Tibial artery (tissue), 4 donors: Measurements from ENCODE around the gene SH2D5.

Experiments used
- DNase-seq, 2 donors: peaks; one replicate each; pipeline ENCODE4 v3.0.0-alpha.2; 2019
- H3K27ac ChIP-seq, 2 donors: fragments of 200-600 bp; sonication (generic) in 1 of 2; 1 replicate in 1 of 2; 2 replicates in 1 of 2; pipeline ENCODE4 v1.5.1; 2018 to 2019; ENCODE audit warnings: mild to moderate bottlenecking in 1 of 2
- H3K27me3 ChIP-seq, 2 donors: fragments of 200-600 bp; sonication (generic) in 1 of 2; one replicate each; pipeline versions ENCODE4 v1.5.1 to v1.6.0; 2016 to 2019
- H3K36me3 ChIP-seq, 3 donors: fragments of 200-600 bp; sonication (generic) in 2 of 3; one replicate each; pipeline ENCODE4 v1.5.1; 2016 to 2019; ENCODE audit warnings: mild to moderate bottlenecking in 2 of 3
- H3K4me1 ChIP-seq, 4 donors: fragments of 200-600 bp; sonication (generic) in 2 of 4; 1 replicate in 3 of 4; 2 replicates in 1 of 4; pipeline ENCODE4 v1.5.1; 2016 to 2019
- H3K4me3 ChIP-seq, 2 donors: fragments of 200-600 bp; sonication (generic) in 1 of 2; 1 replicate in 1 of 2; 2 replicates in 1 of 2; pipeline ENCODE4 v1.5.1; 2018 to 2019; ENCODE audit warnings: mild to moderate bottlenecking in 2 of 2
- H3K9me3 ChIP-seq, 3 donors: fragments of 200-600 bp; sonication (generic) in 1 of 3; one replicate each; pipeline ENCODE4 v1.5.1; 2016 to 2019
- CTCF ChIP-seq, 2 experiments: fragments of 200-600 bp in 1 of 2; fragments of 450-650 bp in 1 of 2; IDR thresholded peaks; one replicate each; pipeline ENCODE4 v1.5.1; 2017 to 2019; ENCODE audit warnings: antibody characterized with exemption in 2 of 2, mild to moderate bottlenecking in 1 of 2, moderate library complexity in 1 of 2
- intact Hi-C: fragments of 100-400 bp; cut with DNase I; formaldehyde crosslinking; loops from one replicate; pipeline ENCODE4 v1.15.0; 2023; ENCODE audit warnings: low total_unique reads

The SH2D5 gene

GRCh38 chr1:20693623-20694022 is 38.9 kb downstream of the SH2D5 start:
- no peak overlapping the region for H3K4me3 ChIP-seq
- H3K36me3 ChIP-seq = no peaks in the 10 kb centered on the region
- no peaks in the 10 kb centered on the region for H3K27me3 ChIP-seq
- H3K9me3 ChIP-seq = no peaks in the 10 kb centered on the region
- no peak for DNase-seq
- no peak overlapping the region for H3K27ac ChIP-seq
- no peak for TF ChIP-seq CTCF (IDR thresholded peaks at IDR 0.05)
- intact Hi-C loops = no loop called here
- H3K4me1 ChIP-seq = peaks cover 0 to 12% (median 10%) of the 10 kb centered on the region in 4 donors

DNA sequence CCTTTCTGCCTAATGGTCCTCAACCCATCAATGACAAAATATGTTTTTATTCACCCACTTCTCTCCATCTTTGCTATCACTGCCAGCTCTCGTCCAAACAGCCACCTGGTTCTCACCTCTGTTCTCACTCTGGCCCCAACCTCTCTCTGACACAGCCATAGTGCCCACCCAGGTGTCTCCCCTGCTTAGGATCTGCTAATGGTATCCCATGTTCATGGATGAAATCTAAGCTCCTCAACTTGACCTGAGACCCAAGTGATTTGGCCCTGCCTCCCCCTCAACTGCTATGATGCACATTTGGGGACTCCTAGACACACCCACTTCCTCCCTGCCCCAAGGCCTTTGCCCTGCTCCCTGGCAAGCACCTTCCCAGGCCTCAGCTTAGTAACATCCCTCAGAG is 40.6 kb downstream of the SH2D5 start:
- peaks cover 0 to 7% (median 6%) of the 10 kb centered on the region in 4 donors for H3K4me1 ChIP-seq
- H3K4me3 ChIP-seq = no peak overlapping the region
- no peaks in the 10 kb centered on the region for H3K27me3 ChIP-seq
- H3K27ac ChIP-seq = no peak overlapping the region
- no peak for DNase-seq
- TF ChIP-seq CTCF (IDR thresholded peaks at IDR 0.05) = no peak
- intact Hi-C loops = no loop called here
- no peaks in the 10 kb centered on the region for H3K9me3 ChIP-seq
- H3K36me3 ChIP-seq = no peaks in the 10 kb centered on the region

- no peaks in the 10 kb centered on the region for H3K9me3 ChIP-seq
- no peak overlapping the region for H3K4me3 ChIP-seq
- DNase-seq = no peak
- no peak for TF ChIP-seq CTCF (IDR thresholded peaks at IDR 0.05)
- no peak overlapping the region for H3K27ac ChIP-seq
- intact Hi-C loops = no loop called here
- H3K4me1 ChIP-seq = no peaks in the 10 kb centered on the region
- no peaks in the 10 kb centered on the region for H3K27me3 ChIP-seq
- H3K36me3 ChIP-seq = no peaks in the 10 kb centered on the region
Measured at GRCh38 chr1:20689645-20690056, 42.9 kb downstream of the SH2D5 start.

GRCh38 chr1:20686883-20687725 is 45.4 kb downstream of the SH2D5 start:
- no peak overlapping the region for H3K27ac ChIP-seq
- no peak overlapping the region for H3K4me3 ChIP-seq
- no peak for DNase-seq
- H3K4me1 ChIP-seq = no peaks in the 10 kb centered on the region
- TF ChIP-seq CTCF (IDR thresholded peaks at IDR 0.05) = no peak
- no peaks in the 10 kb centered on the region for H3K36me3 ChIP-seq
- no peaks in the 10 kb centered on the region for H3K9me3 ChIP-seq
- intact Hi-C loops = no loop called here
- H3K27me3 ChIP-seq = no peaks in the 10 kb centered on the region

DNA sequence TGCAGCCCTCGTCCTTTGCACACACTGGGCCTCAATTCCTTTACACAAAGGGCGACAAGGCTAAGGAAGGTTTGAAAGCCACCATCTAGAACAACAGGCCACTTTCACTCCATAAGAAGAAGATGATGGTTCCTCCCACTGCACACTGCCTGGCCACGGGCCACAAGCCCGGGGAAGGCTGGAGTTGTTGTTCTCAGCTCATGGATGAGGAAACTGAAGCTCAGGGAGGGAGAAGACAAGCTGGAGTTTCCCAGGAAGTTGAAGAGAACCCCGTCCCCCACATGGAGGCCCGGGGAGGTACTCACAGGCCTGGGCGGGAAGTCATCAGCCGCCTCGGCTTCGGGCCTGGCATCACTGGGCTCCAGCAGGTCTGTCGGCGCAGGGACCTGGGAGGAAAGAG is 46.8 kb downstream of the SH2D5 start:
- DNase-seq = no peak
- no peak overlapping the region for H3K4me3 ChIP-seq
- no peaks in the 10 kb centered on the region for H3K4me1 ChIP-seq
- no peak overlapping the region for H3K27ac ChIP-seq
- no peak for TF ChIP-seq CTCF (IDR thresholded peaks at IDR 0.05)
- intact Hi-C loops = no loop called here
- H3K9me3 ChIP-seq = no peaks in the 10 kb centered on the region
- no peaks in the 10 kb centered on the region for H3K27me3 ChIP-seq
- no peaks in the 10 kb centered on the region for H3K36me3 ChIP-seq
